Measurements from ENCODE around the gene MUTYH. TPM values are rescaled to one million over a fixed set of nuclear protein-coding genes. Genes with fewer than 3 reads are reported as not detected.

MUTYH gene
- polyA plus RNA-seq, 4 donors: 17.1 to 37.6 (median 35.8) TPM

DNA sequence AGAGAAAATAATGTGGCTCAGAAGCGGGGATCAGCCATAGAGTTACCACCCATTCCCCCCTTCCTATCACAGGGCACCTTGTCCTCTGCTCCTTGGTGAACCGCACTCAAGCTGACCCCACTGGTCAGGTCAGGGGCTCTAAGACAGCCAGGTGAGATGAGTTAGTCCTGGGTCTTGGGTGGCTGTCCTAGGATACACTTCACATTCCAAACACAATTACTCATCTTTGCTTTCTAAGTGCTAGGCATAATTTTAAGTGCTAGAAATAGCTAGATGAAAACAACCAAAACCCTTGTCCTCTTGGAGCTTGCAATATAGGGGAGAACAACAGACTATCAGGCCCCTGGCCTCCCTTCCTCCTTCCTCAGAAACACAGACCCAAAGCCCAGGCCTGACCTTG lies 7.8 kb upstream of the MUTYH start:
- DNase-seq (no peak), FAIRE-seq (no peak)
- H3K4me1 ChIP-seq (ENCODE audit: control insufficient read depth in 3 of 3, insufficient read depth in 2 of 3, low read depth in 1 of 3, low read length in 2 of 3): no peaks in the 10 kb centered on the region
- no peaks in the 10 kb centered on the region for H3K9me3 ChIP-seq (ENCODE audit: control insufficient read depth in 2 of 2, insufficient read depth in 1 of 2, low read depth in 1 of 2, low read length in 1 of 2)
- H3K4me3 ChIP-seq (ENCODE audit: low read depth in 1 of 3, low read length in 3 of 3): no peak overlapping the region
- H3K27ac ChIP-seq (ENCODE audit: low read depth in 1 of 3, low read length in 2 of 3): no peak overlapping the region
- 96 to 100% (median 97%) methylated on average over 2 of the region's 2 CpGs for WGBS, 3 donors
- H3K36me3 ChIP-seq (ENCODE audit: control insufficient read depth in 3 of 3, insufficient read depth in 2 of 3, low read depth in 1 of 3, low read length in 3 of 3): peaks cover 6 to 37% (median 22%) of the 10 kb centered on the region in 3 donors
- H3K27me3 ChIP-seq (ENCODE audit: control insufficient read depth in 3 of 3, insufficient read depth in 3 of 3, low read length in 3 of 3): no peaks in the 10 kb centered on the region

DNA sequence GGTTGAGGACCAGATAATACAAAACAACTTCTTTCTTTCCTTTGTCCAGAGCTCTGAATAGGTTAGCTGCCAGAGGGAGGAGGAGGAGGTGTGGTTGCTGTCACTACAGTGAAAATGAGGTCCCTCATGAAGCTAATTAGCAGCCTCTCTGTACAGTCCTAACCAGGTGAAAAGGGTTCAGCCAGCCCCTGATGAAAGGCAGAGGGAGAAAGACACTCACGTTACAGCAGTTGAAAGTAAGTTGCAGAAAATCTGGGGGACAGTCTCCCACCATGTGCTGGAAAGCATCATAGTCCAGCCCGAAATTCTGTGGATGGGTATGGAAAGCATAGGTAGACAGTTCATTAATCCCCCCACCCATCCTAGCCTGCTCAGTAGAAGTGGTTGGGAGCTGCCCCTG lies 6.2 kb upstream of the MUTYH start:
- H3K4me1 ChIP-seq (ENCODE audit: control insufficient read depth in 3 of 3, insufficient read depth in 2 of 3, low read depth in 1 of 3, low read length in 2 of 3): peaks cover 0 to 3% (median 0%) of the 10 kb centered on the region in 3 donors
- WGBS, 3 donors: 83 to 93% (median 83%) methylated on average over 2 of the region's 2 CpGs
- no peak for DNase-seq
- no peaks in the 10 kb centered on the region for H3K9me3 ChIP-seq (ENCODE audit: control insufficient read depth in 2 of 2, insufficient read depth in 1 of 2, low read depth in 1 of 2, low read length in 1 of 2)
- H3K36me3 ChIP-seq (ENCODE audit: control insufficient read depth in 3 of 3, insufficient read depth in 2 of 3, low read depth in 1 of 3, low read length in 3 of 3): peaks cover 6 to 49% (median 30%) of the 10 kb centered on the region in 3 donors
- H3K4me3 ChIP-seq (ENCODE audit: low read depth in 1 of 3, low read length in 3 of 3): no peak overlapping the region
- no peak overlapping the region for H3K27ac ChIP-seq (ENCODE audit: low read depth in 1 of 3, low read length in 2 of 3)
- no peak for FAIRE-seq
- no peaks in the 10 kb centered on the region for H3K27me3 ChIP-seq (ENCODE audit: control insufficient read depth in 3 of 3, insufficient read depth in 3 of 3, low read length in 3 of 3)

DNA sequence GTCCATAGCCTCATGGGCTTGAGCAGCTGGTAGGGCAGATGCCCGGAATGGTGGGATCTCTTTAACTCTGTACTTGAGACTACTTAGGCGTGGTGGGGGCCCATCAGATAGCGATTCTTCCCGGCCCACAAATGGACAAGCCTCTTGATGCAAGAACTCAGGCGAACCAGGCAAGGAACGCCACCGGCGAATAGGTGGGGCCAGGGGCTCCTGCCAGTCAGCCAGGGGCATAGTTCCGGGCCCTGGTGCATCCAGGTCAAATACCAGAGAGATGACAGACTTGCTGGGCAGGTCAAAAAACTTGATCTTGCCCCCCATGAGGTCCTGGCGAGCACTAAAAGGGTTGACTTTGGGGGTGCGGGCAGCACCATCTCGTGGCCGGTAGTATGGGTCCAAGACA lies 4.8 kb upstream of the MUTYH start:
- peaks cover 2 to 12% (median 6%) of the 10 kb centered on the region in 3 donors for H3K4me1 ChIP-seq (ENCODE audit: control insufficient read depth in 3 of 3, insufficient read depth in 2 of 3, low read depth in 1 of 3, low read length in 2 of 3)
- no peak overlapping the region for H3K4me3 ChIP-seq (ENCODE audit: low read depth in 1 of 3, low read length in 3 of 3)
- no peak for FAIRE-seq
- no peak for DNase-seq
- H3K9me3 ChIP-seq (ENCODE audit: control insufficient read depth in 2 of 2, insufficient read depth in 1 of 2, low read depth in 1 of 2, low read length in 1 of 2): no peaks in the 10 kb centered on the region
- H3K36me3 ChIP-seq (ENCODE audit: control insufficient read depth in 3 of 3, insufficient read depth in 2 of 3, low read depth in 1 of 3, low read length in 3 of 3): peaks cover 6 to 55% (median 27%) of the 10 kb centered on the region in 3 donors
- H3K27ac ChIP-seq (ENCODE audit: low read depth in 1 of 3, low read length in 2 of 3): no peak overlapping the region
- 91 to 95% (median 93%) methylated on average over 13 of the region's 13 CpGs for whole genome bisulfite sequencing, 3 donors
- H3K27me3 ChIP-seq (ENCODE audit: control insufficient read depth in 3 of 3, insufficient read depth in 3 of 3, low read length in 3 of 3): no peaks in the 10 kb centered on the region

DNA sequence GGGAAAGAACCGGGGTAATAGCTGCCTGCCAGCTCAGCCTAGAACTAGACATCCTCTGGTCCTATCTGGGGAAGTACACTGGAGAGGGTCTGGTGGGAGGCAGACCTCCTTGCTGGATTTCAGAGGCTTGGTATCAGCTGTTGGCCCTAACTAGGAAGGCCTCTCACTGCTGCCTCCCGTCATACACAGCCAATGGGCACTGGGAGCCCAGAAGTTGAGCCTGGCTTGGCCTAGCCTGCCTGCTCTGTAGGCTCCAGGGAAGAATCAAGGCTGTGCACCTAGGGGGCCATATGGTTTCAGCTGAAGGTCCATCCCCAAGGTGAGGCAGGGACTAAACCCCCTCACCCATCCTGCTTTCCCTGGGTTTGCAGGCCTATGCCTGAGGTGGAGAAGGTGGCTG lies 4.3 kb upstream of the MUTYH start:
- Histone ChIP-seq H3K4me1 (ENCODE audit: control insufficient read depth in 3 of 3, insufficient read depth in 2 of 3, low read depth in 1 of 3, low read length in 2 of 3) (peaks cover 2 to 12% (median 6%) of the 10 kb centered on the region in 3 donors), H3K9me3 (ENCODE audit: control insufficient read depth in 2 of 2, insufficient read depth in 1 of 2, low read depth in 1 of 2, low read length in 1 of 2) (no peaks in the 10 kb centered on the region), H3K4me3 (ENCODE audit: low read depth in 1 of 3, low read length in 3 of 3) (no peak overlapping the region), H3K27me3 (ENCODE audit: control insufficient read depth in 3 of 3, insufficient read depth in 3 of 3, low read length in 3 of 3) (no peaks in the 10 kb centered on the region), H3K36me3 (ENCODE audit: control insufficient read depth in 3 of 3, insufficient read depth in 2 of 3, low read depth in 1 of 3, low read length in 3 of 3) (peaks cover 6 to 55% (median 27%) of the 10 kb centered on the region in 3 donors), H3K27ac (ENCODE audit: low read depth in 1 of 3, low read length in 2 of 3) (no peak overlapping the region)
- FAIRE-seq (no peak), DNase-seq (no peak)
- 92 to 97% (median 96%) methylated on average over 2 of the region's 2 CpGs for WGBS, 3 donors

DNA sequence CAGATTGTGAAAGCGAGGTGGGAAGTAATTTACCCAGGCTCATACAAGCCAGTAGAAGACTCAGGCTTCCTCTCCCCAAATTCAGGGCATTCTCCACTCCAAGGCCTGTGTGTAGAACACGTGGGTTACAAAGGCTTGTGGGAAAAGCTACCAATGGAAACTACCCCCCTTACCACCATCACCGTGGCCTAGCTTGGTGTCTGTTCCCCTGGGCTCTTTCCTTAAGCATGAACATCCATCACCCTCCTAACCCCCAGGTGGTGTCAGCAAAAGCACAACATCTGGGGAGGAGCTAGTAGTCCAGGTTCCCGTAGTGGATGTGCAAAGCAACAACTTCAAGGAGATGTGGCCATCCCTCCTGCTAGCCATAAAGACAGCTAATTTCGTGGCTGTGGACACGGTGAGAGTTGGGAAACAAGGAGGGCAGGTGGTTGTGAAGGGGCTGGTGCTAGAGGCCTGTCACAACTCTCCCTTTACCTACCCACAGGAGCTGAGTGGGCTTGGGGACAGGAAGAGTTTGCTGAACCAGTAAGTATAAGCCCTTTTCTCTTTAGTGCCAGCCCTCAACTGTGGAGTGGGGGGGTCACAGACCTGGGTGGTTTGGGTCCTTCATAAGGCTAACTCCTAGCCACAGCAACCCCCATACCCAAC lies 701 bp upstream of the MUTYH start:
- Histone ChIP-seq H3K27ac (ENCODE audit: low read depth in 1 of 3, low read length in 2 of 3) (peak overlapping the region in 2 of 3 donors; percentile 97 to 99), H3K27me3 (ENCODE audit: control insufficient read depth in 3 of 3, insufficient read depth in 3 of 3, low read length in 3 of 3) (no peaks in the 10 kb centered on the region), H3K9me3 (ENCODE audit: control insufficient read depth in 2 of 2, insufficient read depth in 1 of 2, low read depth in 1 of 2, low read length in 1 of 2) (no peaks in the 10 kb centered on the region), H3K36me3 (ENCODE audit: control insufficient read depth in 3 of 3, insufficient read depth in 2 of 3, low read depth in 1 of 3, low read length in 3 of 3) (peaks cover 6 to 39% (median 24%) of the 10 kb centered on the region in 3 donors), H3K4me1 (ENCODE audit: control insufficient read depth in 3 of 3, insufficient read depth in 2 of 3, low read depth in 1 of 3, low read length in 2 of 3) (peaks cover 6 to 42% (median 12%) of the 10 kb centered on the region in 3 donors), H3K4me3 (ENCODE audit: low read depth in 1 of 3, low read length in 3 of 3) (peak overlapping the region; percentile 64 to 90 (median 86))
- FAIRE-seq (no peak), DNase-seq (no peak)
- WGBS, 3 donors: 6 to 21% (median 11%) methylated on average over 6 of the region's 6 CpGs

DNA sequence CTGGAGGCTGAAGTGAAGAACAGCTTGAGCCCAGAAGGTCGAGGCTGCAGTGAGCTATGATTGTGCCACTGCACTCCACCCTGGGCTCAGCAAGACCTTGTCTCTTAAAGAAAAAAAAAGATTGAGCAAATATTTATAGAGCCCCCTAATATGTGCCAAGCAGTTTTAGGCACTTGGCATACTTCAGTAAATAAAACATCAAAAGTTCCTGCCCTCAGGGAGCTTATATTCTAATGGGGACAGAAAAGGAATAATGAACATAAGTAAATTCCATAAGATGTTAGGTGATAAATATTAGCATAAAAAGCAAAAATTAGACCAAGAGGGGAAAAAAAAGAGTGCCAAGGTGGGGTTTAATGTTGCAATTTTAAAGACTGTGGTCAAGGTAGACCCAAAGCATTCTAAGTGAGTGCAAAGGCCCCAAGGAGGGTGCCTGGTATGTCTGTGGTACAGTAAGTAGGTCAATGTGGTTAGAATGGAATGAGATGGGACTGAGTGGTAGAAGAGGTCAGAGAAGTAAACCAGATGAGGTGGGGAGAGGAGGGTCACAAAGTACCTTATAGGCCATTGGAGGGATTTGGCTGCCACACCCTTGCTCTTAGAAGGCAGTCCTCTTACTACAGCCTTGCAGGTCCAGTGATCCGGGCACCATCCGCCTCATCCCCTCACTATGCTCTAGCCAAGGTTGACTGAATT lies 2.5 kb downstream of the MUTYH start:
- H3K4me3 ChIP-seq (ENCODE audit: low read depth in 1 of 3, low read length in 3 of 3): no peak overlapping the region
- WGBS, 3 donors: 73 to 91% (median 87%) methylated on average over 3 of the region's 3 CpGs
- H3K27me3 ChIP-seq (ENCODE audit: control insufficient read depth in 3 of 3, insufficient read depth in 3 of 3, low read length in 3 of 3): no peaks in the 10 kb centered on the region
- no peaks in the 10 kb centered on the region for H3K9me3 ChIP-seq (ENCODE audit: control insufficient read depth in 2 of 2, insufficient read depth in 1 of 2, low read depth in 1 of 2, low read length in 1 of 2)
- peaks cover 0 to 32% (median 6%) of the 10 kb centered on the region in 3 donors for H3K36me3 ChIP-seq (ENCODE audit: control insufficient read depth in 3 of 3, insufficient read depth in 2 of 3, low read depth in 1 of 3, low read length in 3 of 3)
- peak overlapping the region in 1 of 3 donors; percentile 82 for H3K27ac ChIP-seq (ENCODE audit: low read depth in 1 of 3, low read length in 2 of 3)
- FAIRE-seq (no peak), DNase-seq (no peak)
- H3K4me1 ChIP-seq (ENCODE audit: control insufficient read depth in 3 of 3, insufficient read depth in 2 of 3, low read depth in 1 of 3, low read length in 2 of 3): peaks cover 10 to 64% (median 13%) of the 10 kb centered on the region in 3 donors

DNA sequence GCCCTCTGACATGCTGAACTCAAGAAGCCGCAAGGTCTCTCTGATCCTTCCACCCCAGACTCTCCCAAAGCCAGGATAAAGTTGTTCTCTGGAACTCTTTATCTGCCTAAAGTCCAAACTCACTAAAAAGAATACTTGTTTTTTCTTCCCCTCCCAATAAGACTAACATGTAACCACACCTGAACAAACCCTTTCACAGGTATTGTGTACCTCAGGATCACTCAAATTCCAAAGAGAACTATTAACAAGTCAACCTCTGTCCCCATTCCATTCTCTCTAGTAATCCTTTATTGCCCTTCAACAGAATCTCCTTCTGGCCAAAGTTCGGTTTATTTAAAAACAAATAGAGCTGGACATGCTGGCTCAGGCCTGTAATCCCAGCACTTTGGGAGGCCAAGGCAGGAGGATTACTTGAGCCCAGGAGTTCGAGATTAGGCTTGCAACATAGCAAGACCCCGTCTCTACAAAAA lies 4.3 kb downstream of the MUTYH start:
- H3K27me3 ChIP-seq (ENCODE audit: control insufficient read depth in 3 of 3, insufficient read depth in 3 of 3, low read length in 3 of 3): no peaks in the 10 kb centered on the region
- H3K27ac ChIP-seq (ENCODE audit: low read depth in 1 of 3, low read length in 2 of 3): peak overlapping the region; percentile 25 to 82 (median 59)
- H3K4me1 ChIP-seq (ENCODE audit: control insufficient read depth in 3 of 3, insufficient read depth in 2 of 3, low read depth in 1 of 3, low read length in 2 of 3): peaks cover 7 to 55% (median 10%) of the 10 kb centered on the region in 3 donors
- DNase-seq (peak; percentile 89 to 96), FAIRE-seq (no peak)
- no peaks in the 10 kb centered on the region for H3K9me3 ChIP-seq (ENCODE audit: control insufficient read depth in 2 of 2, insufficient read depth in 1 of 2, low read depth in 1 of 2, low read length in 1 of 2)
- H3K4me3 ChIP-seq (ENCODE audit: low read depth in 1 of 3, low read length in 3 of 3): no peak overlapping the region
- 16 to 61% (median 37%) methylated on average over 4 of the region's 4 CpGs for WGBS, 3 donors
- H3K36me3 ChIP-seq (ENCODE audit: control insufficient read depth in 3 of 3, insufficient read depth in 2 of 3, low read depth in 1 of 3, low read length in 3 of 3): peaks cover 4 to 36% (median 5%) of the 10 kb centered on the region in 3 donors

DNA sequence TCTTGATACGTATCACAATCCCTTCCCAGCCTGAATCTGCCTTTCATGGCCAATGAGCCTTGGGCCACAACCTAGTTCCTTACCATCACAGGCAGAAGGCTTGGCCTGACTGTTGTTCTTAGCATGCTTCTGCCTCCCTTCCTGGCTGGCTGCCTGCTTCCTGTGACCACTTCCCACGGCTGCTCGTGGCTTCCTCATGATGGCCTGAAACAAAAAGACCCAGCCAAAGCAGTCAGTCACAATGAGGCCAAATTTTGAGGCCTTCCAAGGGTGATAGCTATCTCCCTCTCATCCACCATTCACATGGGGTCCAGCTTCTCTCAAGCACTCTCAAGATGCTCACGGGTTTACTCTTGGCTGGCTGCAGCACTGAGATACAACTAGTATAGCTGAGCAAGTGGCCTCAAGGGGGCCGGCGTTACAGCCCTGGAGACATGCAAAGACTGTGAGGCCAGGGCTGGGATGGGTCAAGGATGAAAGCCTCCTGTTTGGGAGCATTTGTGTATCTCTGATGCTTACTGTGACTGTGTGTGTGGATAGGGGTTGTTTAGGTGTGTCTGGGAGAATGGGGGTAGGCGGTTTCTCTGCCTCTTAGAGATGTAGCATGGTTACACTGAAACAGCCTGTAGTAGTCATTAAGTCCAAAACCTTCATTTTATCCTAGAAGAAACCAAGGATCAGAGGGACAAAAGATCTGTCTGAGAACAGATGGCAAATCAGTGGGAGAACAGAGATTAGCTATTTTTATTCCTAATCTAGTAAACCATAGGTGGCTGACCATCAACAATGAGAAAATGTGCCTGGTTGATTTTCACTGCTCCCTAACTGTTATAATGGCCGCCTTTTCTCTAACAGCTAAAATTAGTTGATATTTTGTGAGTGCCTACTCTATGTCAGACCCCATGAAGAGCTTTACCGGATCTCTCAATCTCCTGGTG lies 5.7 kb downstream of the MUTYH start:
- Histone ChIP-seq H3K36me3 (ENCODE audit: control insufficient read depth in 3 of 3, insufficient read depth in 2 of 3, low read depth in 1 of 3, low read length in 3 of 3) (peaks cover 4 to 47% (median 5%) of the 10 kb centered on the region in 3 donors), H3K4me3 (ENCODE audit: low read depth in 1 of 3, low read length in 3 of 3) (no peak overlapping the region), H3K9me3 (ENCODE audit: control insufficient read depth in 2 of 2, insufficient read depth in 1 of 2, low read depth in 1 of 2, low read length in 1 of 2) (no peaks in the 10 kb centered on the region), H3K27me3 (ENCODE audit: control insufficient read depth in 3 of 3, insufficient read depth in 3 of 3, low read length in 3 of 3) (no peaks in the 10 kb centered on the region), H3K4me1 (ENCODE audit: control insufficient read depth in 3 of 3, insufficient read depth in 2 of 3, low read depth in 1 of 3, low read length in 2 of 3) (peaks cover 7 to 52% (median 8%) of the 10 kb centered on the region in 3 donors), H3K27ac (ENCODE audit: low read depth in 1 of 3, low read length in 2 of 3) (peak overlapping the region in 2 of 3 donors; percentile 59 to 82)
- 69 to 81% (median 79%) methylated on average over 9 of the region's 9 CpGs for WGBS, 3 donors
- DNase-seq (peak in 1 of 2 donors; percentile 47), FAIRE-seq (no peak)

Measured in small intestine (tissue), 7 donors.